IMR-90 (cell line): ENCODE measurements around the gene MRPL41. TPM values are rescaled to one million over a fixed set of nuclear protein-coding genes. Genes with fewer than 3 reads are reported as not detected.

Source experiments
- ATAC-seq: fragments of 200-7000 bp; cut with Tn5 transposase; 2 replicates; pipeline ENCODE4 v1.9.1; 2020; ENCODE audit warnings: low read depth, mild to moderate bottlenecking, moderate library complexity
- BruUV-seq: library from RNA; stranded (reverse); fragments of 400-500 nt; replicated peaks from 2 replicates; lab custom pipeline; 2021; lab: Mats Ljungman, UMichigan
- CTCF ChIA-PET: fragments of 300-600 bp; formaldehyde crosslinking; extraction: SDS; loops from one replicate; lab custom pipeline; 2021; ENCODE audit warnings: antibody characterized with exemption; lab: Yijun Ruan, JAX
- POLR2A ChIA-PET: fragments of 300-600 bp; sonication (Branson Sonifier 250); formaldehyde crosslinking; loops from one replicate; lab custom pipeline; 2022; ENCODE audit warnings: antibody characterized with exemption; ENCODE audit not compliant: unreplicated experiment; lab: Charles Lee
- DNase-seq: peaks from one replicate; pipeline ENCODE4 v3.0.0; 2013
- H2AFZ ChIP-seq: replicated peaks from 2 replicates; pipeline ENCODE3; 2013; ENCODE audit warnings: low read length, mild to moderate bottlenecking; ENCODE audit not compliant: poor library complexity
- H2AK5ac ChIP-seq: 2 replicates; pipeline ENCODE4 v1.6.1; 2013; ENCODE audit warnings: low read depth, low read length, inconsistent platforms
- H2AK9ac ChIP-seq: replicated peaks from 2 replicates; pipeline ENCODE3; 2013; ENCODE audit warnings: mild to moderate bottlenecking, low read depth, low read length, moderate library complexity; ENCODE audit not compliant: poor library complexity
- H2BK120ac ChIP-seq: 2 replicates; pipeline ENCODE4 v1.6.1; 2013; ENCODE audit warnings: low read depth, low read length, inconsistent platforms
- H2BK15ac ChIP-seq: 3 replicates; pipeline ENCODE4 v1.6.1; 2013; ENCODE audit warnings: low read depth, low read length, inconsistent platforms
- H2BK20ac ChIP-seq: 2 replicates; pipeline ENCODE4 v1.6.1; 2013; ENCODE audit warnings: low read depth, mild to moderate bottlenecking, inconsistent platforms, low read length, moderate library complexity
- H2BK5ac ChIP-seq: 2 replicates; pipeline ENCODE4 v1.6.1; 2013; ENCODE audit warnings: mild to moderate bottlenecking, low read depth, low read length, inconsistent platforms; ENCODE audit not compliant: poor library complexity, severe bottlenecking
- H3K14ac ChIP-seq: replicated peaks from 2 replicates; pipeline ENCODE4 v1.6.1; 2013; ENCODE audit warnings: low read depth, low read length, inconsistent platforms
- H3K18ac ChIP-seq: 2 replicates; pipeline ENCODE4 v1.6.1; 2013; ENCODE audit warnings: low read depth, low read length, control low read depth
- H3K23ac ChIP-seq: 2 replicates; pipeline ENCODE4 v1.6.1; 2013; ENCODE audit warnings: low read depth, low read length, inconsistent platforms
- H3K27ac ChIP-seq: 2 replicates; pipeline ENCODE4 v1.5.1; 2013; ENCODE audit warnings: mild to moderate bottlenecking, control low read depth, low read length; ENCODE audit not compliant: insufficient read depth
- H3K27me3 ChIP-seq: 2 replicates; pipeline ENCODE4 v1.6.1; 2013; ENCODE audit warnings: low read length; ENCODE audit not compliant: control insufficient read depth, insufficient read depth
- H3K36me3 ChIP-seq: 2 replicates; pipeline ENCODE4 v1.6.1; 2013; ENCODE audit warnings: low read length, mixed read lengths; ENCODE audit not compliant: control insufficient read depth, insufficient read depth
- H3K4ac ChIP-seq: 2 replicates; pipeline ENCODE4 v1.6.1; 2013; ENCODE audit warnings: low read depth, low read length, inconsistent platforms
- H3K4me1 ChIP-seq: 2 replicates; pipeline ENCODE4 v1.6.1; 2013; ENCODE audit warnings: low read length, mixed read lengths; ENCODE audit not compliant: control insufficient read depth, insufficient read depth
- H3K4me2 ChIP-seq: 2 replicates; pipeline ENCODE4 v1.6.1; 2013; ENCODE audit warnings: low read depth, mild to moderate bottlenecking, control low read depth, low read length, moderate library complexity
- H3K4me3 ChIP-seq: 2 replicates; pipeline ENCODE4 v1.5.1; 2013; ENCODE audit warnings: low read depth, mild to moderate bottlenecking, control low read depth, low read length, moderate library complexity; ENCODE audit not compliant: insufficient read depth
- H3K56ac ChIP-seq: 2 replicates; pipeline ENCODE4 v1.6.1; 2013; ENCODE audit warnings: low read length, inconsistent platforms; ENCODE audit not compliant: insufficient read depth; ENCODE audit errors: extremely low read depth
- H3K79me1 ChIP-seq, 2 experiments: 2 replicates each; pipeline ENCODE4 v1.6.1; 2013; ENCODE audit warnings: low read length in 2 of 2, inconsistent platforms in 1 of 2, low read depth in 1 of 2
- H3K9ac ChIP-seq: 2 replicates; pipeline ENCODE4 v1.6.1; 2013; ENCODE audit warnings: low read depth, low read length, control low read depth
- H3K9me1 ChIP-seq: 2 replicates; pipeline ENCODE4 v1.6.1; 2013; ENCODE audit warnings: low read length, inconsistent platforms; ENCODE audit not compliant: insufficient read depth
- H3K9me3 ChIP-seq: 2 replicates; pipeline ENCODE4 v1.6.1; 2013; ENCODE audit warnings: low read length; ENCODE audit not compliant: control insufficient read depth, insufficient read depth
- H4K20me1 ChIP-seq: 2 replicates; pipeline ENCODE4 v1.6.1; 2013; ENCODE audit warnings: low read length, inconsistent platforms; ENCODE audit not compliant: insufficient read depth
- H4K5ac ChIP-seq: 2 replicates; pipeline ENCODE4 v1.6.1; 2013; ENCODE audit warnings: mild to moderate bottlenecking, low read depth, low read length, control low read depth
- H4K8ac ChIP-seq, 2 experiments: 2 replicates each; pipeline ENCODE4 v1.6.1; 2013; ENCODE audit warnings: low read depth in 2 of 2, low read length in 2 of 2, control low read depth in 1 of 2, inconsistent platforms in 1 of 2
- H4K91ac ChIP-seq: 2 replicates; pipeline ENCODE4 v1.6.1; 2013; ENCODE audit warnings: low read depth, low read length, inconsistent platforms; ENCODE audit not compliant: insufficient read depth
- BHLHE40 ChIP-seq: fragments of 150-350 bp; IDR thresholded peaks from 2 replicates; pipeline ENCODE4 v1.6.1; 2016; ENCODE audit warnings: mild to moderate bottlenecking, low read depth, low read length
- CEBPB ChIP-seq: IDR thresholded peaks from 2 replicates; pipeline ENCODE4 v1.6.1; 2012; ENCODE audit warnings: low read depth, low read length, improper control_type of control experiment
- CHD1 ChIP-seq: IDR thresholded peaks from 2 replicates; pipeline ENCODE4 v1.6.1; 2012; ENCODE audit warnings: low read depth, low read length, improper control_type of control experiment
- CTCF ChIP-seq: conservative IDR thresholded peaks from 2 replicates; pipeline ENCODE4 v1.5.1; 2012; ENCODE audit warnings: mild to moderate bottlenecking, low read depth, low read length, improper control_type of control experiment
- ELK1 ChIP-seq: fragments of 150-350 bp; IDR thresholded peaks from 2 replicates; pipeline ENCODE4 v1.6.1; 2016; ENCODE audit warnings: low read depth, mild to moderate bottlenecking, low read length, moderate library complexity, borderline replicate concordance
- FOS ChIP-seq: fragments of 150-350 bp; IDR thresholded peaks from 2 replicates; pipeline ENCODE4 v1.6.1; 2016; ENCODE audit warnings: low read depth, low read length
- MAFK ChIP-seq: IDR thresholded peaks from 2 replicates; pipeline ENCODE4 v1.6.1; 2012; ENCODE audit warnings: low read depth, low read length, improper control_type of control experiment
- MAZ ChIP-seq: IDR thresholded peaks from 2 replicates; pipeline ENCODE4 v1.6.1; 2012; ENCODE audit warnings: low read depth, mild to moderate bottlenecking, low read length, improper control_type of control experiment, moderate library complexity, borderline replicate concordance
- MXI1 ChIP-seq: IDR thresholded peaks from 2 replicates; pipeline ENCODE4 v1.6.1; 2012; ENCODE audit warnings: low read depth, mild to moderate bottlenecking, low read length, moderate library complexity, borderline replicate concordance
- NFE2L2 ChIP-seq: fragments of 150-350 bp; IDR thresholded peaks from 2 replicates; pipeline ENCODE4 v1.6.1; 2016; ENCODE audit warnings: low read depth, mild to moderate bottlenecking, low read length
- POLR2A ChIP-seq: IDR thresholded peaks from 2 replicates; pipeline ENCODE4 v1.6.1; 2012; ENCODE audit warnings: mild to moderate bottlenecking, low read depth, low read length
- RAD21 ChIP-seq: IDR thresholded peaks from 2 replicates; pipeline ENCODE4 v1.6.1; 2012; ENCODE audit warnings: low read length, improper control_type of control experiment
- RCOR1 ChIP-seq: IDR thresholded peaks from 2 replicates; pipeline ENCODE4 v1.6.1; 2012; ENCODE audit warnings: mild to moderate bottlenecking, low read length, improper control_type of control experiment; ENCODE audit not compliant: insufficient replicate concordance
- RFX5 ChIP-seq: IDR thresholded peaks from 2 replicates; pipeline ENCODE4 v1.8.0; 2012; ENCODE audit warnings: low read depth, mild to moderate bottlenecking, low read length, moderate library complexity
- SMC3 ChIP-seq: fragments of 150-350 bp; IDR thresholded peaks from 2 replicates; pipeline ENCODE4 v1.6.1; 2016; ENCODE audit warnings: low read depth, mild to moderate bottlenecking, antibody characterized with exemption, low read length, moderate library complexity
- USF2 ChIP-seq: fragments of 150-350 bp; IDR thresholded peaks from 2 replicates; pipeline ENCODE4 v1.6.1; 2017; ENCODE audit warnings: mild to moderate bottlenecking, antibody characterized with exemption, low read length, low read depth
- WGBS, 2 experiments: methylation state at CpG; one replicate each; pipeline versions ENCODE4 v1.1.5 to v1.1.7; 2013; ENCODE audit warnings: missing lambda C conversion rate in 2 of 2; ENCODE audit not compliant: insufficient read length in 1 of 2; ENCODE audit errors: extremely low coverage in 2 of 2; 5-methylcytosine and 5-hydroxymethylcytosine counted together
- dilution Hi-C: fragments of 300-500 bp; cut with HindIII; formaldehyde crosslinking; loops from one replicate; pipeline ENCODE4 v1.14.3; 2018; ENCODE audit warnings: low sequenced_read_pairs; ENCODE audit not compliant: unreplicated experiment
- in situ Hi-C: fragments of 300-500 bp; cut with MboI; formaldehyde crosslinking; loops from 3 replicates; pipeline ENCODE4 v1.14.3; 2019; ENCODE audit warnings: low sequenced_read_pairs, inconsistent platforms, mixed read lengths
- intact Hi-C: fragments of 100-400 bp; cut with micrococcal nuclease; formaldehyde crosslinking; loops from 2 replicates; pipeline ENCODE4 v1.10.0; 2022
- polyA plus RNA-seq, 3 experiments: library from polyadenylated mRNA; depleted of rRNA; stranded (reverse); fragments of >200 nt; gene quantifications; 2 replicates each; pipeline ENCODE4 v1.2.3, GENCODE V29; 2012; ENCODE audit warnings: low replicate concordance in 1 of 3
- total RNA-seq: library from RNA; depleted of rRNA; stranded (reverse); fragments of >200 nt; gene quantifications from 2 replicates; pipeline ENCODE4 v1.2.3, GENCODE V29; 2012

MRPL41 gene
- total and polyA plus RNA-seq, 2 of the 4 experiments (the other 2 are of a cell fraction): 15.6 to 38.9 TPM

GRCh38 chr9:137583347-137583746 lies 31.7 kb downstream of the MRPL41 start:
- no peak overlapping the region for H3K9ac ChIP-seq
- no peak overlapping the region for H2BK5ac ChIP-seq
- DNase-seq (no peak), ATAC-seq (no peak)
- CTCF ChIA-PET: no interaction called here
- no peaks in the 10 kb centered on the region for H3K27me3 ChIP-seq
- no peak overlapping the region for H3K23ac ChIP-seq
- dilution Hi-C loops: no loop called here
- H3K27ac ChIP-seq: no peak overlapping the region
- no peaks in the 10 kb centered on the region for H3K4me1 ChIP-seq
- peaks cover 4% of the 10 kb centered on the region for H4K20me1 ChIP-seq
- no peak overlapping the region for H2AK9ac ChIP-seq
- H3K14ac ChIP-seq: no peak overlapping the region
- BruUV-seq: no TSS peak
- no peak overlapping the region for H2BK20ac ChIP-seq
- intact Hi-C loops: no loop called here
- no peak overlapping the region for H4K5ac ChIP-seq
- H3K36me3 ChIP-seq: peaks cover 42% of the 10 kb centered on the region
- H2BK120ac ChIP-seq: no peak overlapping the region
- in situ Hi-C loops: no loop called here
- TF ChIP-seq NFE2L2 (no peak), CHD1 (no peak), MAZ (no peak), MXI1 (no peak), RCOR1 (no peak), FOS (no peak), SMC3 (no peak), CEBPB (no peak), CTCF (no peak), POLR2A (no peak), RFX5 (no peak), ELK1 (no peak), USF2 (no peak), RAD21 (no peak), MAFK (no peak), BHLHE40 (no peak)
- H3K79me1 ChIP-seq: peaks cover under 1 to 29% of the 10 kb centered on the region in 2 experiments; a peak in 3 of 4 replicates
- no peak overlapping the region for H3K4me3 ChIP-seq
- WGBS, 2 experiments: 93% methylated on average over 3 of the region's 14 CpGs; no CpG with 5 or more reads in 1 of the 2 experiments
- H3K4me2 ChIP-seq: no peak overlapping the region
- H3K9me1 ChIP-seq: no peaks in the 10 kb centered on the region
- H2AFZ ChIP-seq: no peak overlapping the region
- no peak overlapping the region for H3K56ac ChIP-seq
- H3K4ac ChIP-seq: no peak overlapping the region
- POLR2A ChIA-PET: no interaction called here
- H2AK5ac ChIP-seq: no peak overlapping the region
- H2BK15ac ChIP-seq: no peak overlapping the region
- H3K18ac ChIP-seq: no peak overlapping the region
- H4K8ac ChIP-seq: no peak overlapping the region
- H3K9me3 ChIP-seq: no peaks in the 10 kb centered on the region
- H4K91ac ChIP-seq: no peak overlapping the region
